Endothelial cell of umbilical vein (primary cell): ENCODE results near the gene VPS54.

ENCODE experiments used
- CTCF ChIP-seq, 2 donors: IDR thresholded peaks; 1 replicate in 1 of 2; 2 replicates in 1 of 2; pipeline ENCODE4 v1.5.1; 2011; ENCODE audit warnings: low read length in 2 of 2, mild to moderate bottlenecking in 2 of 2, moderate library complexity in 2 of 2, control low read depth in 1 of 2, inconsistent platforms in 1 of 2, low read depth in 1 of 2; ENCODE audit not compliant: insufficient read depth in 1 of 2; ENCODE audit errors: extremely low read depth in 1 of 2
- EZH2 ChIP-seq: IDR thresholded peaks from 2 replicates; pipeline ENCODE4 v1.6.1; 2012; ENCODE audit warnings: borderline replicate concordance, low read depth, mild to moderate bottlenecking, moderate library complexity, low read length, inconsistent platforms; ENCODE audit not compliant: severe bottlenecking
- FOS ChIP-seq: IDR thresholded peaks from 2 replicates; pipeline ENCODE4 v1.6.1; 2011; ENCODE audit warnings: mild to moderate bottlenecking, low read length, moderate library complexity, borderline replicate concordance; ENCODE audit not compliant: insufficient read depth
- JUN ChIP-seq: IDR thresholded peaks from 2 replicates; pipeline ENCODE4 v1.6.1; 2011; ENCODE audit warnings: borderline replicate concordance, low read depth; ENCODE audit not compliant: insufficient read length, insufficient read depth
- MAX ChIP-seq: IDR thresholded peaks from 2 replicates; pipeline ENCODE4 v1.6.1; 2011; ENCODE audit not compliant: insufficient read depth, insufficient read length
- MYC ChIP-seq: IDR thresholded peaks from one replicate; pipeline ENCODE4 v1.6.1; 2011; ENCODE audit warnings: mild to moderate bottlenecking, low read depth, low read length
- POLR2A ChIP-seq: IDR thresholded peaks from 2 replicates; pipeline ENCODE4 v1.6.1; 2012; ENCODE audit warnings: low read depth, mild to moderate bottlenecking, control low read depth, low read length
- POLR2AphosphoS5 ChIP-seq: IDR thresholded peaks from 2 replicates; pipeline ENCODE4 v1.6.1; 2012; ENCODE audit warnings: low read depth, mild to moderate bottlenecking, control low read depth, low read length, moderate library complexity; ENCODE audit not compliant: insufficient read depth

- TF ChIP-seq EZH2 (no peak), CTCF (IDR thresholded peaks at IDR 0.05; ENCODE audit: extremely low read depth in 1 of 2, insufficient read depth in 1 of 2, low read depth in 1 of 2, low read length in 2 of 2) (no peak), POLR2A (no peak), MAX (no peak), FOS (no peak), POLR2AphosphoS5 (no peak), MYC (no peak), JUN (no peak)
Measured at GRCh38 chr2:63982335-63982734, 36.9 kb downstream of the VPS54 start.
